ENCODE measurements around the gene ARHGEF28.

- no peak for TF ChIP-seq BCL11A (IDR thresholded peaks at IDR 0.05; ENCODE audit: low read depth, low read length)
- no peak for TF ChIP-seq E2F8 (IDR thresholded peaks at IDR 0.05; ENCODE audit: low read depth, partially characterized antibody)
- TF ChIP-seq CTCF (IDR thresholded peaks at IDR 0.05 in 2 of 3, conservative IDR thresholded peaks at IDR 0.05 in 1 of 3; ENCODE audit: control insufficient read depth in 2 of 3, extremely low read depth in 1 of 3, insufficient read depth in 1 of 3, low read depth in 3 of 3, low read length in 3 of 3) = no peak
- TF ChIP-seq ZNF207 (IDR thresholded peaks at IDR 0.05; ENCODE audit: borderline replicate concordance) = no peak
- no peak for TF ChIP-seq EZH2 (IDR thresholded peaks at IDR 0.05; ENCODE audit: borderline replicate concordance, control insufficient read depth, low read depth, low read length)
- TF ChIP-seq NRF1 (conservative IDR thresholded peaks at IDR 0.05; ENCODE audit: low read depth, low read length) = no peak
- TF ChIP-seq RAD21 (IDR thresholded peaks at IDR 0.05; ENCODE audit: insufficient read depth, low read depth, low read length) = no peak
- TF ChIP-seq, protein P1, sequence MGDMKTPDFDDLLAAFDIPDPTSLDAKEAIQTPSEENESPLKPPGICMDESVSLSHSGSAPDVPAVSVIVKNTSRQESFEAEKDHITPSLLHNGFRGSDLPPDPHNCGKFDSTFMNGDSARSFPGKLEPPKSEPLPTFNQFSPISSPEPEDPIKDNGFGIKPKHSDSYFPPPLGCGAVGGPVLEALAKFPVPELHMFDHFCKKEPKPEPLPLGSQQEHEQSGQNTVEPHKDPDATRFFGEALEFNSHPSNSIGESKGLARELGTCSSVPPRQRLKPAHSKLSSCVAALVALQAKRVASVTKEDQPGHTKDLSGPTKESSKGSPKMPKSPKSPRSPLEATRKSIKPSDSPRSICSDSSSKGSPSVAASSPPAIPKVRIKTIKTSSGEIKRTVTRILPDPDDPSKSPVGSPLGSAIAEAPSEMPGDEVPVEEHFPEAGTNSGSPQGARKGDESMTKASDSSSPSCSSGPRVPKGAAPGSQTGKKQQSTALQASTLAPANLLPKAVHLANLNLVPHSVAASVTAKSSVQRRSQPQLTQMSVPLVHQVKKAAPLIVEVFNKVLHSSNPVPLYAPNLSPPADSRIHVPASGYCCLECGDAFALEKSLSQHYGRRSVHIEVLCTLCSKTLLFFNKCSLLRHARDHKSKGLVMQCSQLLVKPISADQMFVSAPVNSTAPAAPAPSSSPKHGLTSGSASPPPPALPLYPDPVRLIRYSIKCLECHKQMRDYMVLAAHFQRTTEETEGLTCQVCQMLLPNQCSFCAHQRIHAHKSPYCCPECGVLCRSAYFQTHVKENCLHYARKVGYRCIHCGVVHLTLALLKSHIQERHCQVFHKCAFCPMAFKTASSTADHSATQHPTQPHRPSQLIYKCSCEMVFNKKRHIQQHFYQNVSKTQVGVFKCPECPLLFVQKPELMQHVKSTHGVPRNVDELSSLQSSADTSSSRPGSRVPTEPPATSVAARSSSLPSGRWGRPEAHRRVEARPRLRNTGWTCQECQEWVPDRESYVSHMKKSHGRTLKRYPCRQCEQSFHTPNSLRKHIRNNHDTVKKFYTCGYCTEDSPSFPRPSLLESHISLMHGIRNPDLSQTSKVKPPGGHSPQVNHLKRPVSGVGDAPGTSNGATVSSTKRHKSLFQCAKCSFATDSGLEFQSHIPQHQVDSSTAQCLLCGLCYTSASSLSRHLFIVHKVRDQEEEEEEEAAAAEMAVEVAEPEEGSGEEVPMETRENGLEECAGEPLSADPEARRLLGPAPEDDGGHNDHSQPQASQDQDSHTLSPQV (IDR thresholded peaks at IDR 0.05) = no peak
Measured at GRCh38 chr5:73815631-73816030, 189.6 kb downstream of the ARHGEF28 start.

All from GM12878 (cell line).